Esophagus squamous epithelium (tissue), 5 donors: ENCODE measurements around the gene CALN1. TPM values are rescaled to one million over a fixed set of nuclear protein-coding genes. Genes with fewer than 3 reads are reported as not detected.

Source experiments
- DNase-seq: peaks from one replicate; lab custom pipeline; 2025; lab: John Stamatoyannopoulos, UW
- H3K27ac ChIP-seq, 4 donors: fragments of 200-600 bp; sonication (generic); one replicate each; pipeline ENCODE4 v1.5.1; 2016 to 2019; ENCODE audit warnings: mild to moderate bottlenecking in 1 of 4
- H3K27me3 ChIP-seq, 4 donors: fragments of 200-600 bp; sonication (generic); 1 replicate in 3 of 4; 2 replicates in 1 of 4; pipeline versions ENCODE4 v1.5.1 to v1.6.0; 2017 to 2021; ENCODE audit warnings: antibody characterized with exemption in 1 of 4
- H3K36me3 ChIP-seq, 3 donors: fragments of 200-600 bp; sonication (generic); one replicate each; pipeline ENCODE4 v1.5.1; 2016 to 2019
- H3K4me1 ChIP-seq, 3 donors: fragments of 200-600 bp; sonication (generic); one replicate each; pipeline ENCODE4 v1.5.1; 2017 to 2019
- H3K4me3 ChIP-seq, 4 donors: fragments of 200-600 bp; sonication (generic); 1 replicate in 3 of 4; 2 replicates in 1 of 4; pipeline ENCODE4 v1.5.1; 2016 to 2019; ENCODE audit warnings: mild to moderate bottlenecking in 2 of 4, moderate library complexity in 1 of 4
- H3K9me3 ChIP-seq, 3 donors: fragments of 200-600 bp; sonication (generic); one replicate each; pipeline ENCODE4 v1.5.1; 2016 to 2019
- POLR2A ChIP-seq, 4 donors: fragments of 450-650 bp; IDR thresholded peaks; one replicate each; pipeline ENCODE4 v1.6.1; 2017; ENCODE audit warnings: antibody characterized with exemption in 4 of 4, mild to moderate bottlenecking in 4 of 4, moderate library complexity in 3 of 4
- WGBS, 2 donors: methylation state at CpG; one replicate each; pipeline ENCODE4 v1.1.5; 2018; 5-methylcytosine and 5-hydroxymethylcytosine counted together
- intact Hi-C: fragments of 100-400 bp; cut with DNase I; formaldehyde crosslinking; loops from one replicate; pipeline ENCODE4 v1.15.0; 2022
- total RNA-seq, 4 donors: library from RNA; depleted of rRNA; stranded (reverse); fragments of >200 nt; gene quantifications; one replicate each; pipeline ENCODE4 v1.1.0, GENCODE V29; 2016
- TF ChIP-seq, protein P1 (sequence below), 6 experiments: fragments of 450-650 bp in 4 of 6; fragments of 200-600 bp in 2 of 6; sonication (generic) in 2 of 6; IDR thresholded peaks; one replicate each; pipeline ENCODE4 v1.5.1; 2016 to 2019; ENCODE audit warnings: antibody characterized with exemption in 6 of 6, mild to moderate bottlenecking in 4 of 6, moderate library complexity in 4 of 6
- donor health status: DM: yes; HTN: yes; CAD: no.

The CALN1 gene
- total RNA-seq, 4 donors from 2014 or later: 0.83 TPM; not detected in 3

DNA sequence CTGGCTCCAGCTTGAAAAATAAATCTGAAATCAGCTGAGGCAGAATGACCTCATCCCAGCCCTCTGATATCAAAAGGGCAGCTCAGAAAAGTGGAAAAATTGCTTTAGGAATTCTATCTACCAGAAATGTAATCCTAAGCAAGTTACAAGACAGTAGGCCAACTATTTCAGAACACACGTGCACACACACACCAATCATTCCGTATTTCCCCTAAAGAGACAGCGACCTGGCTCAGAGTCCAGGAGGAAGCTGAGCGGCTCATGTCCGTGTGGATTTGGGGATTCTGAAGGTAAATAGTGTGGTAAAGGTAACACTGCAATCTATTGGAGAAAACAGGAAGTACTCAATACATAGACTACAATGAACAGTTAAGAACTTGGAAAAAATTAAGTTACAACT lies 288.2 kb downstream of the CALN1 start:
- TF ChIP-seq, protein P1, sequence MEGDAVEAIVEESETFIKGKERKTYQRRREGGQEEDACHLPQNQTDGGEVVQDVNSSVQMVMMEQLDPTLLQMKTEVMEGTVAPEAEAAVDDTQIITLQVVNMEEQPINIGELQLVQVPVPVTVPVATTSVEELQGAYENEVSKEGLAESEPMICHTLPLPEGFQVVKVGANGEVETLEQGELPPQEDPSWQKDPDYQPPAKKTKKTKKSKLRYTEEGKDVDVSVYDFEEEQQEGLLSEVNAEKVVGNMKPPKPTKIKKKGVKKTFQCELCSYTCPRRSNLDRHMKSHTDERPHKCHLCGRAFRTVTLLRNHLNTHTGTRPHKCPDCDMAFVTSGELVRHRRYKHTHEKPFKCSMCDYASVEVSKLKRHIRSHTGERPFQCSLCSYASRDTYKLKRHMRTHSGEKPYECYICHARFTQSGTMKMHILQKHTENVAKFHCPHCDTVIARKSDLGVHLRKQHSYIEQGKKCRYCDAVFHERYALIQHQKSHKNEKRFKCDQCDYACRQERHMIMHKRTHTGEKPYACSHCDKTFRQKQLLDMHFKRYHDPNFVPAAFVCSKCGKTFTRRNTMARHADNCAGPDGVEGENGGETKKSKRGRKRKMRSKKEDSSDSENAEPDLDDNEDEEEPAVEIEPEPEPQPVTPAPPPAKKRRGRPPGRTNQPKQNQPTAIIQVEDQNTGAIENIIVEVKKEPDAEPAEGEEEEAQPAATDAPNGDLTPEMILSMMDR (IDR thresholded peaks at IDR 0.05): no peak
- TF ChIP-seq POLR2A (IDR thresholded peaks at IDR 0.05): no peak
- no peaks in the 10 kb centered on the region for H3K4me1 ChIP-seq
- H3K27ac ChIP-seq: no peak overlapping the region
- WGBS, 2 donors: 32 to 69% methylated on average over 5 of the region's 5 CpGs
- peaks cover 0 to 5% (median 0%) of the 10 kb centered on the region in 3 donors for H3K9me3 ChIP-seq
- no peaks in the 10 kb centered on the region for H3K36me3 ChIP-seq
- DNase-seq: no peak
- H3K27me3 ChIP-seq: no peaks in the 10 kb centered on the region
- no peak overlapping the region for H3K4me3 ChIP-seq
- intact Hi-C loops: no loop called here

DNA sequence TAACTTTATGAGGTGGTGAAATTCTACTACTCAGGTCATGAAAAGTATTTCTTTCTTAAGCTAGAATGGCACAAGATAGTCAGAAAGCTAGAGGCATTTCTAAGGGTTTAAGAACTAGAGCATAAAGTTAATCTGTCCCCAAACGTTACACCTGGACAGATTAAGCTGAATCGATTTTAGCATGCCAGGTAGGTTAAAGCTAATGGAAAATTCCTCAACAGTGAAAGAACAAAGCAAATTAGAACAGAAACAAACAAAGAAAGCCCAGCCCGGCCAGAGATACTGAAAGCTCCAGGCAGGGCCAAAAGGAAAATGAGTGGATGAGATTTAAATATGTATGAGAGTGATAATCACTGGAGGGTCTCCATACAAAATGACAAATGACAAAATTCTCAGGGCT lies 293.8 kb downstream of the CALN1 start:
- peaks cover 0 to 5% (median 0%) of the 10 kb centered on the region in 3 donors for H3K9me3 ChIP-seq
- no peak overlapping the region for H3K27ac ChIP-seq
- DNase-seq: no peak
- no peaks in the 10 kb centered on the region for H3K36me3 ChIP-seq
- no peak overlapping the region for H3K4me3 ChIP-seq
- TF ChIP-seq, protein P1 (IDR thresholded peaks at IDR 0.05): no peak
- no peak for TF ChIP-seq POLR2A (IDR thresholded peaks at IDR 0.05)
- H3K4me1 ChIP-seq: no peaks in the 10 kb centered on the region
- intact Hi-C loops: no loop called here
- no peaks in the 10 kb centered on the region for H3K27me3 ChIP-seq
- 32 to 54% methylated on average over 3 of the region's 3 CpGs for WGBS, 2 donors

DNA sequence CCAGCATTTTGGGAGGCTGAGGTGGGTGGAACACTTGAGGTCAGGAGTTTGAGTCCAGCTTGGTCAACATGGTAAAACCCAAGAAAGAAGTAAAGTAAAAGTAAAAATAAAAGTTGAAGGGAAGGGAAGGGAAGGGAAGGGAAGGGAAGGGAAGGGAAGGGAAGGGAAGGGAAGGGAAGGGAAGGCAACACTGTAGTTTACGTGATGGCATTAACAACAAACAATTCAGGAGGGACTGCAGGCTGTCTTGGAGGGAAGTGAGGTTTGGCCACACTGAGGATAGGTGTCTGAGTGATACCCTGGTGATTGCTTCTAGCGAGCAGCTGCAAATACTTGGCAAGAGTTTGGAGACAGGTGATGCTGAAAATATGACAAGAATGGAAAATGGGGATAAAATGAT lies 298.0 kb downstream of the CALN1 start:
- Histone ChIP-seq H3K36me3 (no peaks in the 10 kb centered on the region), H3K27me3 (no peaks in the 10 kb centered on the region), H3K27ac (no peak overlapping the region), H3K4me3 (no peak overlapping the region), H3K9me3 (peaks cover 0 to 1% (median 0%) of the 10 kb centered on the region in 3 donors), H3K4me1 (no peaks in the 10 kb centered on the region)
- 72 to 79% methylated on average over 2 of the region's 2 CpGs for WGBS, 2 donors
- no peak for DNase-seq
- TF ChIP-seq POLR2A (IDR thresholded peaks at IDR 0.05): no peak
- TF ChIP-seq, protein P1 (IDR thresholded peaks at IDR 0.05): no peak
- intact Hi-C loops: no loop called here

DNA sequence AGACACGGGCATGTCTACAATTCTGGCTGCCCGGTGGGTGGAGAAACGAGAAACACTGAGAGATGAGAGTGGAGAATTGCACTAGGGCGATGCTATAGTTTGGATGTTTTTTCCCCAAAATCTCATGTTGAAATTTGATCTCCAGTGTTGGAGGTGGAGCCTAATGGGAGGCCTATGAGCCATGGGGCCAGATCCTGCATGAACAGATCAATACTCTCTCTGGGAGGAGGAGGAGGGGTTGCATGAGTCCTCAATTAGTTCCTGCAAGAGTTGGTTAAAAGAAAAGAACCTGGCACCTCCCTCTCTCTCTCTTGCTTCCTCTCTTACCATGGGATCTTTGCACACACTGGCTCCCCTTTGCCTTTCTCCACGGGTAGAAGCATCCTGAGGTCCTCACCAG lies 299.1 kb downstream of the CALN1 start:
- H3K4me3 ChIP-seq: no peak overlapping the region
- H3K4me1 ChIP-seq: no peaks in the 10 kb centered on the region
- intact Hi-C loops: no loop called here
- WGBS, 2 donors: 47 to 58% methylated on average over 5 of the region's 5 CpGs
- no peaks in the 10 kb centered on the region for H3K36me3 ChIP-seq
- no peak for TF ChIP-seq POLR2A (IDR thresholded peaks at IDR 0.05)
- TF ChIP-seq, protein P1 (IDR thresholded peaks at IDR 0.05): no peak
- no peaks in the 10 kb centered on the region for H3K27me3 ChIP-seq
- no peak overlapping the region for H3K27ac ChIP-seq
- peaks cover 0 to 7% (median 0%) of the 10 kb centered on the region in 3 donors for H3K9me3 ChIP-seq
- DNase-seq: no peak

DNA sequence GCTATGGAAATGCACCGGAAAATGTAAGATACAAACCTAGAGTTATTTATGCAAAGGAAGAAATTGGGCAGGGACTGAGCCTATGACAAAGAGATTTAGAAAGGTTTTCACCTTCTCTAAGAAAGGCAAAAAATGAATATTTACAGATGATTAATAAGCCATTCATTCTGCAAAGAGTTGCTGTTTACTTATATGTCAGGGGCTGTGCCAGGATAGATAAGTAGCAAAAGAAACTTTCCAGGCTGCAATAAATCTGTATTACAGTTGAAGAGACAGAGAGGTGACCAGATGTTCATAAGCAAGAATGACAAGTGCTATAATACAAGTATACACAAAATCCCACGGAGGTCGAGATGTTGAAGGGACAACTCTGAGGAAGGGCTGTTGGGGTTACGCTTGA lies 299.6 kb downstream of the CALN1 start:
- DNase-seq: no peak

More for the DNA sequence above, 299.6 kb downstream of the CALN1 start:
- Histone ChIP-seq H3K4me3 (no peak overlapping the region), H3K27ac (no peak overlapping the region), H3K9me3 (peaks cover 0 to 12% (median 0%) of the 10 kb centered on the region in 3 donors), H3K27me3 (no peaks in the 10 kb centered on the region), H3K36me3 (no peaks in the 10 kb centered on the region), H3K4me1 (no peaks in the 10 kb centered on the region)
- TF ChIP-seq, protein P1 (IDR thresholded peaks at IDR 0.05): no peak
- no peak for TF ChIP-seq POLR2A (IDR thresholded peaks at IDR 0.05)
- WGBS, 2 donors: 41 to 72% methylated on average over 4 of the region's 4 CpGs
- intact Hi-C loops: no loop called here
